ENCODE data around the gene PLPPR3.
"Not testable (repeated sequence)": the region's sequence is repeated elsewhere in the genome, so short reads cannot be mapped to it uniquely, and the experiment has no call there.

Gene PLPPR3

GRCh38 chr19:827710-828321, 6.1 kb upstream of the PLPPR3 start, which contains the start of gene AZU1:
AZU1 (plus strand) TSS chr19:827837; CDS start chr19:827847, 10 bp downstream.
- DNase-seq (ENCODE audit: low spot score) = no peak

GRCh38 chr19:827314-827709, 5.6 kb upstream of the PLPPR3 start:
- DNase-seq (ENCODE audit: low spot score) = no peak

- no peak for DNase-seq (ENCODE audit: low spot score)
These were observed 4.3 kb upstream of the PLPPR3 start for GRCh38 chr19:825897-826644.

GRCh38 chr19:824885-825284, 3.1 kb upstream of the PLPPR3 start:
- DNase-seq (ENCODE audit: low spot score) = no peak

- DNase-seq (ENCODE audit: low spot score) = peak; percentile 40
These were observed 1.9 kb upstream of the PLPPR3 start for GRCh38 chr19:823565-824121.

GRCh38 chr19:821231-821824, 427 bp downstream of the PLPPR3 start:
- no peak for DNase-seq (ENCODE audit: low spot score)

- not testable (repeated sequence) for DNase-seq (ENCODE audit: low spot score)
These were observed 1.5 kb downstream of the PLPPR3 start for GRCh38 chr19:820212-820611.

- DNase-seq (ENCODE audit: low spot score) = no peak
These were observed 5.3 kb downstream of the PLPPR3 start for GRCh38 chr19:816500-816857.

- no peak for DNase-seq (ENCODE audit: low spot score)
These were observed 5.8 kb downstream of the PLPPR3 start for GRCh38 chr19:815775-816499.

GRCh38 chr19:815079-815774, 6.5 kb downstream of the PLPPR3 start:
- no peak for DNase-seq (ENCODE audit: low spot score)

- no peak for DNase-seq (ENCODE audit: low spot score)
These were observed 7.3 kb downstream of the PLPPR3 start for GRCh38 chr19:814152-815078.

- DNase-seq (ENCODE audit: low spot score) = no peak
These were observed 8.3 kb downstream of the PLPPR3 start for GRCh38 chr19:813219-814151.

GRCh38 chr19:812747-813218, 9.0 kb downstream of the PLPPR3 start:
- DNase-seq (ENCODE audit: low spot score) = no peak

- DNase-seq (ENCODE audit: low spot score) = no peak
These were observed 9.6 kb downstream of the PLPPR3 start for GRCh38 chr19:812049-812746.

GRCh38 chr19:811506-812048, 10.2 kb downstream of the PLPPR3 start:
- DNase-seq (ENCODE audit: low spot score) = no peak

GRCh38 chr19:810883-811489, 10.8 kb downstream of the PLPPR3 start:
- DNase-seq (ENCODE audit: low spot score) = no peak

GRCh38 chr19:810077-810855, 11.5 kb downstream of the PLPPR3 start:
- no peak for DNase-seq (ENCODE audit: low spot score)

Measured in SW480 (cell line).